GM12801 (cell line): Measurements from ENCODE around the gene FREM1.

Source experiments
- CTCF ChIP-seq: IDR thresholded peaks from one replicate; pipeline ENCODE4 v1.5.1; 2011; ENCODE audit warnings: control low read depth; ENCODE audit not compliant: insufficient read length; ENCODE audit errors: extremely low read depth

FREM1 gene

DNA sequence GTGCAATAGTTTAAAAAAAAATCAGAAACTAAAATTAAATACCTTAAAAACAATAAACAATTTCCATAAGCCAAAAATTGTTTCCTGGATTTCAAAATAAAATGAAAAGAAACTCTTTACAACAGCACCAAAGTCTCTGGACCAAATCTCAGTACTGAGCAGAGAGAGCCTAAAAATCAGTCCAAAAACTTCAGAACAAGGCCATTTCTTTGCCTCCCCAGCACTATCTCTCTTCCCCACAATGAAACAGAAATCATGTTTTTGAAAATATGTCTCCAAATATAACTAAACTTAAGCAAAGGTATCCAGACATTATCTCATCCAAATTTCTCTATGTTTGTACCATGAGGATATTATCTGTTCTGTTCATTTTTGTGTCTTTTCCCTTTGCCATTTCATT, 1.0 kb downstream of the FREM1 start:
- TF ChIP-seq CTCF = no peak

DNA sequence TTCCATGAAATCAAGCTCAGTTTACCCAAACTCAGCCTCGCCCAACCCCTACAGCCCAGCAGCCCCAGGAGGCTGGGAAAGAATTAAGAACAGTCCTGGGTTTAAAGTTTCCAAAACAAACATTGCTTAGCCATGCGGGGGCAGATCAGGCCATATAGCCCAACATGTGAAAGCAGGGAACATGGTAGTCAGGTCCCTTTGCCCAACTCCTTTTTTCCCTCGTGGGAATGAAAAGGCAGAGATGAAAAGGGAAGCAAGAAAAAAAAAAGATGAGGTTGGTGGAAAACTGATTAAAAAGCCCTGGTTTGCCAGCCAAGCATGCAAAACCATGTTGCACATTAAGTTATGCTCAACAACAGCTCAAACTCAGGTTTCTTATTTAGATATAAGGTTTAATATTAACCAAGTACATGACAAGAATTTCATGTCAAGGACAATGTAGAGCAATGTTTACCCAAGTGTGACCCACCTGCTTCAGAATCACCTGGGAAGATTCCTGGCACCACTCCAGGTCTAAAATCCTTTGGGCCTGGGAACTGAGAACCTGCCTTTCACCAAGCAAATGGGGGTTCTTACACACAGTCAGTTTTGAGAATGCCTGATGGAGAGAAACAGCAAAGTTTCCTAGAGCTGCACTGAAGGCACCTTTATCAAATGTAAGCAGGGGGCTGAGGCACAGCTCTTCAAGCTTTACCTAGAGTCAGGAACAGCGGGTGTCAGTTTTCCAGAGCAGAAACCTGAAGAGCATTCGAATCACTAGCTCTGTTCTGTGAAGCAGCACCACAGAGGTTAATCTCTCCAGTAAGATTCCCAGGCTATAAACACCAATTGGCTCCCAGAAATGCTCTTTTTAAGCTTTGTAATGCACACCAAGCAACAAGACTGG, 1.7 kb downstream of the FREM1 start:
- TF ChIP-seq CTCF = no peak

DNA sequence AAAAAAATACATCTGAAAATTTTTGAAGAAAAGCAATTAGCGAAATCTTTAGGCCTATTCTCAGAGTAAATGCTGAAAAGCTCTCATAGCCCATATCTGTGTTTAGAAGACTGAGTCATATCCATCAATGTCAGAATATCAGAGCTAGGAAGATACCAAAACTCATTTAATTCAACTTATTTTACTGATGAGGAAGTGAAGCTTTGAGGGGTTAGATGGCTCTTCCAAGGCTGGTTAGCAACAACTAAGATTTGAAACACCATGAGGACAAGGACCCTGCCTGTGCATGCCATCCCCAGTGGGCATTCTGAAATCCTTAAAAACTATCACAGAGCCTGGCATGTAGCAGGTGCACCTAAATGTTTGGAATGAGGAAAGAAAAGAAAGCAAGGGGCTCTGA, 2.5 kb downstream of the FREM1 start:
- no peak for TF ChIP-seq CTCF

DNA sequence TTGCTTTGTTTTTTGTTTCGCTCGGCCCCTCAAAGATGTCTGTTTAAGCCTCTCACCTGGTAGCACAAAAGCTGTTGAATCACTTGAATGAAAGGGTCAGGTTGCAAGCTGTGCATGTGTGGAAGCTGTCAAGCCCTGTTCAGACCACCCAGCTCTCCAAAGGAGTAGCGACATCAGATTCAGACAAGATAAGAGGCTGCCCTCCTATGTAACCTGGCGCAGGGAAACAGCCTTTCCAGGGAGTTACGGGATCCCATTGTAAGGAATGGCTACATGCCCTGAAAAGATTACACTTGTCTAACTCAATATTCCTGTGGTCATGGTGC, 2.9 kb downstream of the FREM1 start:
- no peak for TF ChIP-seq CTCF

GRCh38 chr9:14906644-14907359, 3.4 kb downstream of the FREM1 start:
- TF ChIP-seq CTCF = no peak

DNA sequence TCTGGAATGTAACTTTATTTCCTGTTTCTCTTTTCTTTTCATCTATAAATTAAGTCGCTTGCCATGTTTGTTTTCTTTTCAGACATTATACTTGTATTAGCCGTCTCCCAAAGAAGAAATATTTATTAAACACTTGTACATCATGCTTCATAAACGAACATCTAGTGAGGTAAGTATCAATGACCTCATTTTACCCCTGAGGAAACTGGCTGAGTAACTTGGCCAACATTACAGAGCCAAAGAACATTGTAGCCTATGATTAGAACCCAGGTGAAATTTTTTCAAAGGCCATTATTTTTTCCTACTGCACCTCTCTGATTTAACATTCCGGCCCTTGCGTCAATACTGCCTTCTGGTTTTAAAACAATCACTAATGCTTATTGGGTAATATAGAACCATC, 4.2 kb downstream of the FREM1 start:
- no peak for TF ChIP-seq CTCF

- no peak for TF ChIP-seq CTCF
Observed at GRCh38 chr9:14903040-14903439, 7.2 kb downstream of the FREM1 start.
